ENCODE data around the gene PBX4.

The PBX4 gene

GRCh38 chr19:19655641-19656343 lies 37.3 kb upstream of the PBX4 start:
- no peak for DNase-seq (ENCODE audit: low read depth)
- H3K4me3 ChIP-seq (ENCODE audit: low read depth, low read length), result no peak overlapping the region
- TF ChIP-seq POLR2A (IDR thresholded peaks at IDR 0.05; ENCODE audit: extremely low read depth, insufficient read length) (no peak), MYC (IDR thresholded peaks at IDR 0.05; ENCODE audit: low read depth, low read length) (no peak), MAX (IDR thresholded peaks at IDR 0.05; ENCODE audit: low read depth, low read length) (no peak)
- TF ChIP-seq, protein P1, sequence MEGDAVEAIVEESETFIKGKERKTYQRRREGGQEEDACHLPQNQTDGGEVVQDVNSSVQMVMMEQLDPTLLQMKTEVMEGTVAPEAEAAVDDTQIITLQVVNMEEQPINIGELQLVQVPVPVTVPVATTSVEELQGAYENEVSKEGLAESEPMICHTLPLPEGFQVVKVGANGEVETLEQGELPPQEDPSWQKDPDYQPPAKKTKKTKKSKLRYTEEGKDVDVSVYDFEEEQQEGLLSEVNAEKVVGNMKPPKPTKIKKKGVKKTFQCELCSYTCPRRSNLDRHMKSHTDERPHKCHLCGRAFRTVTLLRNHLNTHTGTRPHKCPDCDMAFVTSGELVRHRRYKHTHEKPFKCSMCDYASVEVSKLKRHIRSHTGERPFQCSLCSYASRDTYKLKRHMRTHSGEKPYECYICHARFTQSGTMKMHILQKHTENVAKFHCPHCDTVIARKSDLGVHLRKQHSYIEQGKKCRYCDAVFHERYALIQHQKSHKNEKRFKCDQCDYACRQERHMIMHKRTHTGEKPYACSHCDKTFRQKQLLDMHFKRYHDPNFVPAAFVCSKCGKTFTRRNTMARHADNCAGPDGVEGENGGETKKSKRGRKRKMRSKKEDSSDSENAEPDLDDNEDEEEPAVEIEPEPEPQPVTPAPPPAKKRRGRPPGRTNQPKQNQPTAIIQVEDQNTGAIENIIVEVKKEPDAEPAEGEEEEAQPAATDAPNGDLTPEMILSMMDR (IDR thresholded peaks at IDR 0.05; ENCODE audit: low read depth, low read length), result no peak

DNA sequence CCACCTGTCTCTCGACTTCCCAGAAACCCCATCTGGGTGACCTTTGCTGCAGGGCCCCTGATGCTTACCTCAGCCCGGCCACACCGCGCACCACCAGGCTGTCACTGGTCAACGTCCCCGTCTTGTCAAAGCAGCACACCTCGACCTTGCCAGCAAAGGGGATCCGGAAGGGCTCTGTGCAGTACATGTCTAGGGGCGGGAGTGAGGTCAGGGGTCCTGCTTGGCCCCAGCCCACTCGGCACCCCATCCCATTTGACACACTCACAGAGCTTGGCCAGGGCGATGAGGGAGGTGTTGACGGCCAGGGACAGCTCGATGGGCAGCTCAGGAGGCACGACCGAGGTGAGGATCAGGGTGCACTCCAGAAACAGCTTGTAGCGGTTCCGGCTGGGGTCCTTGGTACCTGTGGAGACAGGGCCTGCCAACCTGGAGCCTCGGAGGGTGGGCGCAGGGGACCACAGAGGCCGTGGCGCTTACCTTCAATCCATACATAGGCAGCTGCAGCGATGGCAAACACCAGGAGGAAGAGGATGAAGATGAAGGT lies 36.6 kb upstream of the PBX4 start:
- no peak for TF ChIP-seq MYC (IDR thresholded peaks at IDR 0.05; ENCODE audit: low read depth, low read length)
- TF ChIP-seq, protein P1 (IDR thresholded peaks at IDR 0.05; ENCODE audit: low read depth, low read length), result no peak
- no peak for TF ChIP-seq POLR2A (IDR thresholded peaks at IDR 0.05; ENCODE audit: extremely low read depth, insufficient read length)
- no peak for TF ChIP-seq MAX (IDR thresholded peaks at IDR 0.05; ENCODE audit: low read depth, low read length)
- no peak overlapping the region for H3K4me3 ChIP-seq (ENCODE audit: low read depth, low read length)
- no peak for DNase-seq (ENCODE audit: low read depth)

- no peak overlapping the region for H3K4me3 ChIP-seq (ENCODE audit: low read depth, low read length)
- DNase-seq (ENCODE audit: low read depth), result no peak
Measured at GRCh38 chr19:19654441-19654840, 36.0 kb upstream of the PBX4 start.

DNA sequence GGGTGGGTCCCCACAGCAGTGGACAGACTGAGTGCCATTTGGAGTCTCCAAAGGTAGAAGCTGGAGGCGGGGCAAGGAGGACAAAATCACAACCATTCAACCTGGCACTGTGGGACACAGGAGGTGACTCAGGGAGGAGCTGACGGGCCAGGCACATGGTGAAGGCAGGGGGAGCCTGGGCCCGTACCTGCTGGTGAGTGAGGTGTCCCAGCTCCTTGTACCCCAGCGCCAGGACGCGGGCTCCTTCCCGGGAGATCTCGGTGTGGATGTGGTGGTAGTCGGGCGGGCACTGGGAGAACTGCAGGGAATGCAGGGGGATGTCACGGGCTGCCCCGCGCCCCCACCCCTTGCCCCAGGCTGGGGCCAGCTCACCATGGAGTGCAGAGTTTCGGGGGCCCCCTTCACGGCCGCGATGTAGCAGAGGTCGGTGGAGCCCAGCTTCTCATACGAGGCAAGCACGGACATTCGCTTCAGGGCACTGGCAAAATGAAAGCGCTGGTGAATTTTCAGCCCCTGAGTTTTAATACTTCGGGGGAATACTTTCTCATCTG lies 35.2 kb upstream of the PBX4 start:
- H3K4me3 ChIP-seq (ENCODE audit: low read depth, low read length), result no peak overlapping the region
- no peak for TF ChIP-seq POLR2A (IDR thresholded peaks at IDR 0.05; ENCODE audit: extremely low read depth, insufficient read length)
- no peak for TF ChIP-seq MAX (IDR thresholded peaks at IDR 0.05; ENCODE audit: low read depth, low read length)
- TF ChIP-seq, protein P1 (IDR thresholded peaks at IDR 0.05; ENCODE audit: low read depth, low read length), result no peak
- no peak for TF ChIP-seq MYC (IDR thresholded peaks at IDR 0.05; ENCODE audit: low read depth, low read length)
- no peak for DNase-seq (ENCODE audit: low read depth)

More at GRCh38 chr19:19654441-19654840, 36.0 kb upstream of the PBX4 start:
- TF ChIP-seq MYC (IDR thresholded peaks at IDR 0.05; ENCODE audit: low read depth, low read length), result no peak
- TF ChIP-seq MAX (IDR thresholded peaks at IDR 0.05; ENCODE audit: low read depth, low read length), result no peak
- no peak for TF ChIP-seq POLR2A (IDR thresholded peaks at IDR 0.05; ENCODE audit: extremely low read depth, insufficient read length)
- TF ChIP-seq, protein P1 (IDR thresholded peaks at IDR 0.05; ENCODE audit: low read depth, low read length), result no peak

- no peak for TF ChIP-seq MYC (IDR thresholded peaks at IDR 0.05; ENCODE audit: low read depth, low read length)
- TF ChIP-seq, protein P1 (IDR thresholded peaks at IDR 0.05; ENCODE audit: low read depth, low read length), result no peak
- TF ChIP-seq MAX (IDR thresholded peaks at IDR 0.05; ENCODE audit: low read depth, low read length), result no peak
- TF ChIP-seq POLR2A (IDR thresholded peaks at IDR 0.05; ENCODE audit: extremely low read depth, insufficient read length), result no peak
- H3K4me3 ChIP-seq (ENCODE audit: low read depth, low read length), result no peak overlapping the region
Measured at GRCh38 chr19:19652482-19653295, 34.2 kb upstream of the PBX4 start.

More at GRCh38 chr19:19652482-19653295, 34.2 kb upstream of the PBX4 start:
- DNase-seq (ENCODE audit: low read depth), result no peak

Measured in NB4 (cell line).